Nephron (organoid): ENCODE measurements around the gene CCDC106.
A peak's percentile ranks its signal among the peaks of the same experiment; 100 is the strongest.

Source experiments
- H3K27ac Mint-ChIP-seq, 3 experiments: 2 replicates each; pipeline ENCODE4 v1.8.0; 2020; ENCODE audit warnings: mixed read lengths in 3 of 3, mild to moderate bottlenecking in 2 of 3, moderate library complexity in 1 of 3
- H3K27me3 Mint-ChIP-seq: 2 replicates; pipeline ENCODE4 v1.8.0; 2021; ENCODE audit warnings: low read depth, mild to moderate bottlenecking, moderate library complexity, mixed read lengths
- H3K36me3 Mint-ChIP-seq: 2 replicates; pipeline ENCODE4 v1.8.0; 2020; ENCODE audit warnings: low read depth, mixed read lengths
- H3K4me1 Mint-ChIP-seq: 2 replicates; pipeline ENCODE4 v1.8.0; 2020; ENCODE audit warnings: mixed read lengths
- H3K4me3 Mint-ChIP-seq, 3 experiments: 2 replicates each; pipeline ENCODE4 v1.8.0; 2020; ENCODE audit warnings: mild to moderate bottlenecking in 3 of 3, mixed read lengths in 3 of 3, moderate library complexity in 2 of 3
- H3K9me3 Mint-ChIP-seq: 2 replicates; pipeline ENCODE4 v1.8.0; 2020; ENCODE audit warnings: mixed read lengths
- TF ChIP-seq, protein P1 (sequence below), 3 experiments: fragments of 200-600 bp; sonication (generic); IDR thresholded peaks; one replicate each; pipeline ENCODE4 v1.5.0; 2021; ENCODE audit warnings: antibody characterized with exemption in 3 of 3; ENCODE audit not compliant: unreplicated experiment in 3 of 3

CCDC106 gene

DNA sequence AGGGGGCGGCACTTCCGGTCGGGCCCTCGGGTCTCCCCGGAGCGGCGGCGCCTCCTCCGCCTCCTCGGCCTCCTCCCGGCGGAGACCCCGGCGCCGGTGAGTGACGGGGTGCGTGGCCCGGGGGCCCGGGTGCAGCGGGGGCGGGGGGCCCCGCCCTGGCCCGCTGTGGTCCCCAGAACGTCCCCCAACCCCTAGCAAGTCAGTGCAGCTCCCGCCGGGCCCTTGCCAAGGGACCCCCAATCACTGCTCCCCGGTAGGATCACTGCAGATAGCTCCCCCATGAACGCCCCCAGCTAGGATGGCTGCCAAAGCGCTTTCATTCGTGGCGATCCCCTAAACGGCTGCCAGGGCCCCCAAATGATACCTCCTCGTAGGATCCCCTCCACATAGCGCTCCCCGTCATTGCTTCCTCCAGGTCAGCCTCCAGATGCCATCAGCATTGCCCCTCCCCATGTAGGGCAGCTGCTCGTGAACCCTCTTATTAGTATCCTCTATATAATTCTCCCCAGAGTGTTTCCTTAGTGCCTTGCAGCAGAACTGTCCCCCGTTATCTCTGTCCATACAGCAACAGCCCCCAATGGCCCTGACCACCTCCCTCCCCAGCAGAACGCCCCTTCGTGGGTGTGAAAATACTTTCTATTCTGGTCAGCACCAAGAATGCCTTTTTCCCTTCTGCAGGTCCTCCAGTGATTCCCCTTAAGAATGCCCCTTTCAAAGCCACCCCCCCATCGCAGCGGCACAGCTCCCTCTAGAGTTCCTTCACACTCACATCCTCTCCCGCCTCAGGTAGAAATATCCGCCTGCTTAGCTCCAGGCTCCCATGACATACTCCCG lies 42.2 kb upstream of the CCDC106 start, which contains the start of gene ZNF865:
Gene ZNF865, plus strand, starts transcription at position 11 of the 834 bp plus-strand sequence. CDS start 7,972 bp downstream, outside the sequence.
- Mint-ChIP-seq H3K36me3 (peaks cover 33% of the 10 kb centered on the region), H3K27ac (peak within 1 kb of the TSS; percentile 96 to 99 (median 99)), H3K9me3 (no peaks in the 10 kb centered on the region), H3K4me1 (peaks cover 21% of the 10 kb centered on the region), H3K27me3 (no peaks in the 10 kb centered on the region), H3K4me3 (peak within 1 kb of the TSS; percentile 97 to 99 (median 99))
- TF ChIP-seq, protein P1, sequence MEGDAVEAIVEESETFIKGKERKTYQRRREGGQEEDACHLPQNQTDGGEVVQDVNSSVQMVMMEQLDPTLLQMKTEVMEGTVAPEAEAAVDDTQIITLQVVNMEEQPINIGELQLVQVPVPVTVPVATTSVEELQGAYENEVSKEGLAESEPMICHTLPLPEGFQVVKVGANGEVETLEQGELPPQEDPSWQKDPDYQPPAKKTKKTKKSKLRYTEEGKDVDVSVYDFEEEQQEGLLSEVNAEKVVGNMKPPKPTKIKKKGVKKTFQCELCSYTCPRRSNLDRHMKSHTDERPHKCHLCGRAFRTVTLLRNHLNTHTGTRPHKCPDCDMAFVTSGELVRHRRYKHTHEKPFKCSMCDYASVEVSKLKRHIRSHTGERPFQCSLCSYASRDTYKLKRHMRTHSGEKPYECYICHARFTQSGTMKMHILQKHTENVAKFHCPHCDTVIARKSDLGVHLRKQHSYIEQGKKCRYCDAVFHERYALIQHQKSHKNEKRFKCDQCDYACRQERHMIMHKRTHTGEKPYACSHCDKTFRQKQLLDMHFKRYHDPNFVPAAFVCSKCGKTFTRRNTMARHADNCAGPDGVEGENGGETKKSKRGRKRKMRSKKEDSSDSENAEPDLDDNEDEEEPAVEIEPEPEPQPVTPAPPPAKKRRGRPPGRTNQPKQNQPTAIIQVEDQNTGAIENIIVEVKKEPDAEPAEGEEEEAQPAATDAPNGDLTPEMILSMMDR (IDR thresholded peaks at IDR 0.05; ENCODE audit: unreplicated experiment in 3 of 3), result peak; percentile 73 to 79 (median 77)

DNA sequence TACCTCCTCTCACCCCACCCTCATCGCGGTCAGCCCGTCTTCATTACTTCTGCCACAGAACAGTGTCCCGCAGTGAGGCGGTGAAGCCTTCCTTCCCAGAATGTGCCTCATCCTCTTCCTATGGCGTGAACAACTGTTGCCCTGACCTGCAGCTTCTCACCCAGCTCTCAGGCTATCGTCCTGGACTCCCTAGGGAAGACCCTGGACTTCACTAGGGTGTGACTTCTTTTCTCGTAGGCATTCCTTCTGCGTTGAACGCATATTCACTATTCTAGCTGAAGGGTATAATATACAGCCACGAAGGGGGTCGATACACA lies 41.6 kb upstream of the CCDC106 start:
- H3K36me3 Mint-ChIP-seq, result peaks cover 36% of the 10 kb centered on the region
- no peaks in the 10 kb centered on the region for H3K27me3 Mint-ChIP-seq
- H3K9me3 Mint-ChIP-seq, result no peaks in the 10 kb centered on the region
- H3K4me3 Mint-ChIP-seq, result peak overlapping the region; percentile 97 to 99 (median 99)
- TF ChIP-seq, protein P1 (IDR thresholded peaks at IDR 0.05; ENCODE audit: unreplicated experiment in 3 of 3), result peak; percentile 7 to 20 (median 17)
- H3K4me1 Mint-ChIP-seq, result peaks cover 21% of the 10 kb centered on the region
- peak overlapping the region; percentile 96 to 99 (median 99) for H3K27ac Mint-ChIP-seq

DNA sequence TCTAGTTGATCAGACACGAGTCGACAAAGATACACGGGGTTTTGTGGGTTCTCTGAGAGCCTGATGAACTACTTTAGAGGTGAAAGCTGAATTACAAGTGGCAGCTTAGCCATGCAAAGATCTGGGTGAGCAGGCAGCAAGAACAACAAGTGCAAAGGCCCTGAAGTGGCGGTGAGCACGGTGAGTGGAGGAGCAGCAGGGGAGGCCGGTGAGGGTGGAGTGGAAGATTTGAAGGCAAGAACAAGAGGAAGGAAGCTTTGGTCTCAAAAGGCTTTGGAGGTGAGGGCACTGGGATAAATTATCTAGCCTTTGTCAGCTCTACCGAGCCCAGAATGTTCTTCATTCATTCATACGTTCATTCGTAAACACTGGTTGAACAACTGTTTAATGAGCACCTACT lies 41.2 kb upstream of the CCDC106 start:
- Mint-ChIP-seq H3K9me3 (no peaks in the 10 kb centered on the region), H3K27me3 (no peaks in the 10 kb centered on the region), H3K4me3 (peak overlapping the region; percentile 97 to 99 (median 99)), H3K4me1 (peaks cover 21% of the 10 kb centered on the region), H3K36me3 (peaks cover 39% of the 10 kb centered on the region), H3K27ac (peak overlapping the region; percentile 96 to 99 (median 99))
- TF ChIP-seq, protein P1 (IDR thresholded peaks at IDR 0.05; ENCODE audit: unreplicated experiment in 3 of 3), result no peak

DNA sequence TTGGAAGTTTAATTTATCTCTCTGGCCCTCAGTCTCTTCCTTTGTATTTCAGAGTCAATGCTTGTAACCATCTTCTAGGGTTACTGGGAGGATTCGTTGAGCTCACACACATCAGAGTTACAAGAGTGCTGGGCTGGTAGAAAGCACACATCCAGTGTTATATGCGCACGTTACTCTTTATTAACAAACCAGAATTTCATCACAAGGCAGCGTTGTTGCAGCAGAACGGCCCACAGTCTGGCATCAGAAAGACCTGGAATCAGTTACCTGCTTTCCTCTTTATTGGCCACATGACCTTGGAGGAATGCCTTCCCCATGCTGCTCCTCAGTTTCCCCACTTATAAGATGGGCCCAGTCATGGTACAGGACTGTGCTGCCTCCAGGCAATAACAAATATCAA lies 38.7 kb upstream of the CCDC106 start:
- Mint-ChIP-seq H3K4me1 (peaks cover 21% of the 10 kb centered on the region), H3K27me3 (no peaks in the 10 kb centered on the region), H3K36me3 (peaks cover 54% of the 10 kb centered on the region), H3K27ac (no peak overlapping the region), H3K9me3 (no peaks in the 10 kb centered on the region), H3K4me3 (peak overlapping the region in 2 of 3 experiments; percentile 16 to 54)
- TF ChIP-seq, protein P1 (IDR thresholded peaks at IDR 0.05; ENCODE audit: unreplicated experiment in 3 of 3), result no peak

DNA sequence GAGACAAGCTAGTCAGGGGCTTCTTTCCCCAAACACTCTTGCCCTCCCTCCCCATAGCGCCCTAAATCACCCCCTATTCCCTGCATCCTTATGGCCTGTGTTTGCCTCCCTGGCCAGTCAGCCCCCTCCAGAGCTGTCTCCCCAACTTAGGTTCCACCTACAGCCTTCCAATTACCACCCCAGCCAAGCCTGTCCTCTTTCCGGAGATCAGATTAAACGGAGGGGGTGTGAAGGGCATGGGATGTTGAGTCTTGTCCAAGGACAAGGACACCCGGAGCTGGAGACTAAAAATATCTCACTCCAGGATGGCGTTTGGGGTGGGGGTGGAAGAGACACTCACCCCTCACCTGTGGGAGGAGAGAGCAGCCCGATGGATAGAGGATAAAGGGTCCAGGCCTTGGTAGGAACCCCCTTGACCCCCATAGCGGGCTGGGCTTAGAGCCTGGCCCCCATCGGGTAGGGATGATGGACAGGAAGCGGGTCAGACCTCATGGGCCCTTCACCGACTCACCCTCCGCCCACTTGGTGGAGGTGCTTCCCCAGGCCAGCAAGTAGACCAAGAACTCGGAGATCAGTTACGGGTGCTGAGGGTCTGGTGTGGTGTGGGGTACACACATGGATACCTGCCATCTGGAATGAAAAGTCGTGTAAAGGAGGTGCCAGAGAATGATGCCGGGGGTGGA lies 36.6 kb upstream of the CCDC106 start:
- Mint-ChIP-seq H3K9me3 (no peaks in the 10 kb centered on the region), H3K4me3 (no peak overlapping the region), H3K4me1 (peaks cover 12% of the 10 kb centered on the region), H3K27me3 (no peaks in the 10 kb centered on the region), H3K36me3 (peaks cover 57% of the 10 kb centered on the region), H3K27ac (peak overlapping the region in 1 of 3 experiments; percentile 65)
- TF ChIP-seq, protein P1 (IDR thresholded peaks at IDR 0.05; ENCODE audit: unreplicated experiment in 3 of 3), result no peak
